ENCODE results near the gene ZIC2. TPM values are rescaled to one million over a fixed set of nuclear protein-coding genes. Genes with fewer than 3 reads are reported as not detected.

The ZIC2 gene
- total and polyA plus RNA-seq, 2 of the 4 experiments (the other 2 are of a cell fraction), result not detected

DNA sequence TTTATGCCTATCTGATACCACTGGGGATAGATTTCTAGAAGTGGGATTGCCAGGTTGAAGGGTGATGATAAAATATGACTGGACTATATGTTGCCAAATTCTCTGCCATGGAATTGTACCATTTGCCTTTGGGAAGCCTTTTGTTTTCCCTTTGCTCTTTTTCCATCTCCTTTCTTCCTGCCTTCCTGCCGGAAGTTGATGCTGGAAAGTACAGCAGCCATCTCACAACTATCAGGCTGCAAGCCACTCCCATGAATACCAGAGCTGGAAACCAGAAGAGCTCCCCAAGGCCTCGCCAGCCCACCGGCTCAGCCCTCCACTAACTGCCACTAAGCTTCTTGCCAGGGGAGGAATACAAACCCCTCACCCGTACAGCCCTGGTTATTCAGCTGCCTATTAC, 39.7 kb upstream of the ZIC2 start:
- TF ChIP-seq RAD21 (IDR thresholded peaks at IDR 0.05; ENCODE audit: low read length) (no peak), POLR2A (IDR thresholded peaks at IDR 0.05; ENCODE audit: low read depth, low read length) (no peak), MAZ (IDR thresholded peaks at IDR 0.05; ENCODE audit: borderline replicate concordance, low read depth, low read length) (no peak), SMC3 (IDR thresholded peaks at IDR 0.05; ENCODE audit: low read depth, low read length) (no peak), MXI1 (IDR thresholded peaks at IDR 0.05; ENCODE audit: borderline replicate concordance, low read depth, low read length) (no peak), NFE2L2 (IDR thresholded peaks at IDR 0.05; ENCODE audit: low read depth, low read length) (no peak), BHLHE40 (IDR thresholded peaks at IDR 0.05; ENCODE audit: low read depth, low read length) (no peak), CHD1 (IDR thresholded peaks at IDR 0.05; ENCODE audit: low read depth, low read length) (no peak), RCOR1 (IDR thresholded peaks at IDR 0.05; ENCODE audit: insufficient replicate concordance, low read length) (no peak), FOS (IDR thresholded peaks at IDR 0.05; ENCODE audit: low read depth, low read length) (no peak), RFX5 (IDR thresholded peaks at IDR 0.05; ENCODE audit: low read depth, low read length) (no peak)
- TF ChIP-seq, protein P1, sequence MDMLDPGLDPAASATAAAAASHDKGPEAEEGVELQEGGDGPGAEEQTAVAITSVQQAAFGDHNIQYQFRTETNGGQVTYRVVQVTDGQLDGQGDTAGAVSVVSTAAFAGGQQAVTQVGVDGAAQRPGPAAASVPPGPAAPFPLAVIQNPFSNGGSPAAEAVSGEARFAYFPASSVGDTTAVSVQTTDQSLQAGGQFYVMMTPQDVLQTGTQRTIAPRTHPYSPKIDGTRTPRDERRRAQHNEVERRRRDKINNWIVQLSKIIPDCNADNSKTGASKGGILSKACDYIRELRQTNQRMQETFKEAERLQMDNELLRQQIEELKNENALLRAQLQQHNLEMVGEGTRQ (IDR thresholded peaks at IDR 0.05; ENCODE audit: low read depth, low read length), result no peak
- TF ChIP-seq, protein P2, sequence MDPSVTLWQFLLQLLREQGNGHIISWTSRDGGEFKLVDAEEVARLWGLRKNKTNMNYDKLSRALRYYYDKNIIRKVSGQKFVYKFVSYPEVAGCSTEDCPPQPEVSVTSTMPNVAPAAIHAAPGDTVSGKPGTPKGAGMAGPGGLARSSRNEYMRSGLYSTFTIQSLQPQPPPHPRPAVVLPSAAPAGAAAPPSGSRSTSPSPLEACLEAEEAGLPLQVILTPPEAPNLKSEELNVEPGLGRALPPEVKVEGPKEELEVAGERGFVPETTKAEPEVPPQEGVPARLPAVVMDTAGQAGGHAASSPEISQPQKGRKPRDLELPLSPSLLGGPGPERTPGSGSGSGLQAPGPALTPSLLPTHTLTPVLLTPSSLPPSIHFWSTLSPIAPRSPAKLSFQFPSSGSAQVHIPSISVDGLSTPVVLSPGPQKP (IDR thresholded peaks at IDR 0.05; ENCODE audit: borderline replicate concordance, low read depth, low read length), result no peak
- TF ChIP-seq, protein P3, sequence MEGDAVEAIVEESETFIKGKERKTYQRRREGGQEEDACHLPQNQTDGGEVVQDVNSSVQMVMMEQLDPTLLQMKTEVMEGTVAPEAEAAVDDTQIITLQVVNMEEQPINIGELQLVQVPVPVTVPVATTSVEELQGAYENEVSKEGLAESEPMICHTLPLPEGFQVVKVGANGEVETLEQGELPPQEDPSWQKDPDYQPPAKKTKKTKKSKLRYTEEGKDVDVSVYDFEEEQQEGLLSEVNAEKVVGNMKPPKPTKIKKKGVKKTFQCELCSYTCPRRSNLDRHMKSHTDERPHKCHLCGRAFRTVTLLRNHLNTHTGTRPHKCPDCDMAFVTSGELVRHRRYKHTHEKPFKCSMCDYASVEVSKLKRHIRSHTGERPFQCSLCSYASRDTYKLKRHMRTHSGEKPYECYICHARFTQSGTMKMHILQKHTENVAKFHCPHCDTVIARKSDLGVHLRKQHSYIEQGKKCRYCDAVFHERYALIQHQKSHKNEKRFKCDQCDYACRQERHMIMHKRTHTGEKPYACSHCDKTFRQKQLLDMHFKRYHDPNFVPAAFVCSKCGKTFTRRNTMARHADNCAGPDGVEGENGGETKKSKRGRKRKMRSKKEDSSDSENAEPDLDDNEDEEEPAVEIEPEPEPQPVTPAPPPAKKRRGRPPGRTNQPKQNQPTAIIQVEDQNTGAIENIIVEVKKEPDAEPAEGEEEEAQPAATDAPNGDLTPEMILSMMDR (conservative IDR thresholded peaks at IDR 0.05; ENCODE audit: low read depth, low read length), result no peak
- Histone ChIP-seq H2AFZ (replicated peaks; ENCODE audit: low read length, poor library complexity) (no peak overlapping the region), H3K27me3 (ENCODE audit: control insufficient read depth, insufficient read depth, low read length) (peaks cover 21% of the 10 kb centered on the region), H3K4me1 (ENCODE audit: control insufficient read depth, insufficient read depth, low read length) (no peaks in the 10 kb centered on the region), H3K9me1 (ENCODE audit: insufficient read depth, low read length) (no peaks in the 10 kb centered on the region), H2BK15ac (ENCODE audit: low read depth, low read length) (no peak overlapping the region), H2BK120ac (ENCODE audit: low read depth, low read length) (no peak overlapping the region), H4K20me1 (ENCODE audit: insufficient read depth, low read length) (no peaks in the 10 kb centered on the region; the same call in 1 of the 2 replicates), H4K91ac (ENCODE audit: insufficient read depth, low read depth, low read length) (no peak overlapping the region), H3K36me3 (ENCODE audit: control insufficient read depth, insufficient read depth, low read length) (no peaks in the 10 kb centered on the region), H2AK9ac (replicated peaks; ENCODE audit: low read depth, low read length, poor library complexity) (no peak overlapping the region), H4K5ac (ENCODE audit: low read depth, low read length) (no peak overlapping the region), H2BK5ac (ENCODE audit: low read depth, low read length, poor library complexity, severe bottlenecking) (no peak overlapping the region), H3K9me3 (ENCODE audit: control insufficient read depth, insufficient read depth, low read length) (no peaks in the 10 kb centered on the region), H3K4me2 (ENCODE audit: low read depth, low read length) (no peak overlapping the region), H3K27ac (ENCODE audit: insufficient read depth, low read length) (no peak overlapping the region), H3K56ac (ENCODE audit: extremely low read depth, insufficient read depth, low read length) (no peak overlapping the region), H3K9ac (ENCODE audit: low read depth, low read length) (no peak overlapping the region), H3K4me3 (ENCODE audit: insufficient read depth, low read depth, low read length) (no peak overlapping the region), H2AK5ac (ENCODE audit: low read depth, low read length) (no peak overlapping the region), H3K4ac (ENCODE audit: low read depth, low read length) (no peak overlapping the region), H4K8ac (ENCODE audit: low read depth in 2 of 2, low read length in 2 of 2) (no peak overlapping the region), H3K18ac (ENCODE audit: low read depth, low read length) (no peak overlapping the region), H3K79me1 (ENCODE audit: low read depth in 1 of 2, low read length in 2 of 2) (no peaks in the 10 kb centered on the region), H3K14ac (replicated peaks; ENCODE audit: low read depth, low read length) (no peak overlapping the region), H2BK20ac (ENCODE audit: low read depth, low read length) (no peak overlapping the region), H3K23ac (ENCODE audit: low read depth, low read length) (no peak overlapping the region)
- no TSS peak for BruUV-seq (replicated peaks)
- ATAC-seq (ENCODE audit: low read depth), result no peak
- intact Hi-C loops (cut with micrococcal nuclease) (no loop called here), in situ Hi-C loops (cut with MboI; ENCODE audit: low sequenced_read_pairs) (no loop called here), dilution Hi-C loops (cut with HindIII; ENCODE audit: low sequenced_read_pairs, unreplicated experiment) (no loop called here)
- DNase-seq, result no peak
- ChIA-PET CTCF (no interaction called here), POLR2A (ENCODE audit: unreplicated experiment) (no interaction called here)
- 86% methylated on average over 1 of the region's 4 CpGs; no CpG with 5 or more reads in 1 of the 2 experiments for WGBS, 2 experiments (ENCODE audit: extremely low coverage in 2 of 2, insufficient read length in 1 of 2)

Data from IMR-90 (cell line).